ENCODE data around the gene ITLN2. TPM values are rescaled to one million over a fixed set of nuclear protein-coding genes. Genes with fewer than 3 reads are reported as not detected.
"Not testable (repeated sequence)": the region's sequence is repeated elsewhere in the genome, so short reads cannot be mapped to it uniquely, and the experiment has no call there.

The ITLN2 gene
- polyA plus RNA-seq, 1 of the 3 experiments (the other 2 are of a cell fraction), result not detected

DNA sequence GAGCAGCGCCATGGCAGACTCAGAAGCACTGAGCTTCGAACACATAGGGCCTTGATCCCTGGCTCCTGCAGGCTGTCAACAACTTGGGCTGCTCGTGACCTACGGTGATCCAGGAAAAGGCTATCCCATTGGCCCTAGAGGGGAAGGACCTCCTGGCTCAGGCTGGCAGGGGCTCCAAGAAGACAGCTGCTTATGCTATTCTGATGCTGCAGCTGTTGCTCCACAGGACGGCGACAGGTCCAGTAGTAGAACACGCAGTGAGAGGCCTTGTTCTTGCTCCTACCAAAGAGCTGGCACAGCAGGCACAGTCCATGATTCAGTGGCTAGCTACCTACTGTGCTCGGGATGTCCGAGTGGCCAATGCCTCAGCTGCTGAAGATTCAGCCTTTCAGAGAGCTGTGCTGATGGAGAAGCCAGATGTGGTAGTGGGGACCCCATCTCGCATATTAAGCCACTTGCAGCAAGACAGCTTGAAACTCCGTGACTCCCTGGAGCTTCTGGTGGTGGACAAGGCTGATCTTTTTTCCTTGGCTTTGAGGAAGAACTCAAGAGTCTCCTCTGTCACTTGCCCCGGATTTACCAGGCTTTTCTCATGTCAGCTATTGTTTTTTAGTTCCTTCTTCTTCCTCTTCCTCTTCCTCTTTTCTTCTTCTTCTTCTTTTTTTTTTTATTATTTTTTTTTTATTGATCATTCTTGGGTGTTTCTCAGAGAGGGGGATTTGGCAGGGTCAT, 18.9 kb downstream of the ITLN2 start:
- Histone ChIP-seq H3K4me2 (no peak overlapping the region), H3K36me3 (replicated peaks in 1 of 2; ENCODE audit: control insufficient read depth in 1 of 2, insufficient read depth in 2 of 2, low read length in 1 of 2) (no peaks in the 10 kb centered on the region), H3K27me3 (ENCODE audit: insufficient read depth) (no peaks in the 10 kb centered on the region; the same call in 1 of the 2 replicates), H4K20me1 (ENCODE audit: insufficient read depth) (no peaks in the 10 kb centered on the region), H3K4me3 (ENCODE audit: low read depth in 2 of 2, low read length in 1 of 2) (no peak overlapping the region), H3F3A (replicated peaks; ENCODE audit: insufficient read depth) (no peaks in the 10 kb centered on the region), H2AFZ (ENCODE audit: low read depth) (no peak overlapping the region), H3K4me1 (ENCODE audit: control insufficient read depth in 1 of 2, insufficient read depth in 2 of 2, low read depth in 1 of 2, low read length in 1 of 2) (no peaks in the 10 kb centered on the region), H3K79me2 (ENCODE audit: insufficient read depth) (no peaks in the 10 kb centered on the region), H3K27ac (ENCODE audit: low read depth in 2 of 2, low read length in 1 of 2) (no peak overlapping the region), H3K9me2 (no peaks in the 10 kb centered on the region), H3K9ac (no peak overlapping the region), H3K9me3 (no peaks in the 10 kb centered on the region)
- POLR2A ChIA-PET, result no interaction called here
- no peak for TF ChIP-seq MXI1 (IDR thresholded peaks at IDR 0.05; ENCODE audit: low read depth, low read length)
- TF ChIP-seq, protein P1, sequence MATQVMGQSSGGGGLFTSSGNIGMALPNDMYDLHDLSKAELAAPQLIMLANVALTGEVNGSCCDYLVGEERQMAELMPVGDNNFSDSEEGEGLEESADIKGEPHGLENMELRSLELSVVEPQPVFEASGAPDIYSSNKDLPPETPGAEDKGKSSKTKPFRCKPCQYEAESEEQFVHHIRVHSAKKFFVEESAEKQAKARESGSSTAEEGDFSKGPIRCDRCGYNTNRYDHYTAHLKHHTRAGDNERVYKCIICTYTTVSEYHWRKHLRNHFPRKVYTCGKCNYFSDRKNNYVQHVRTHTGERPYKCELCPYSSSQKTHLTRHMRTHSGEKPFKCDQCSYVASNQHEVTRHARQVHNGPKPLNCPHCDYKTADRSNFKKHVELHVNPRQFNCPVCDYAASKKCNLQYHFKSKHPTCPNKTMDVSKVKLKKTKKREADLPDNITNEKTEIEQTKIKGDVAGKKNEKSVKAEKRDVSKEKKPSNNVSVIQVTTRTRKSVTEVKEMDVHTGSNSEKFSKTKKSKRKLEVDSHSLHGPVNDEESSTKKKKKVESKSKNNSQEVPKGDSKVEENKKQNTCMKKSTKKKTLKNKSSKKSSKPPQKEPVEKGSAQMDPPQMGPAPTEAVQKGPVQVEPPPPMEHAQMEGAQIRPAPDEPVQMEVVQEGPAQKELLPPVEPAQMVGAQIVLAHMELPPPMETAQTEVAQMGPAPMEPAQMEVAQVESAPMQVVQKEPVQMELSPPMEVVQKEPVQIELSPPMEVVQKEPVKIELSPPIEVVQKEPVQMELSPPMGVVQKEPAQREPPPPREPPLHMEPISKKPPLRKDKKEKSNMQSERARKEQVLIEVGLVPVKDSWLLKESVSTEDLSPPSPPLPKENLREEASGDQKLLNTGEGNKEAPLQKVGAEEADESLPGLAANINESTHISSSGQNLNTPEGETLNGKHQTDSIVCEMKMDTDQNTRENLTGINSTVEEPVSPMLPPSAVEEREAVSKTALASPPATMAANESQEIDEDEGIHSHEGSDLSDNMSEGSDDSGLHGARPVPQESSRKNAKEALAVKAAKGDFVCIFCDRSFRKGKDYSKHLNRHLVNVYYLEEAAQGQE (IDR thresholded peaks at IDR 0.05; ENCODE audit: low read depth, low read length), result no peak
- no peak for TF ChIP-seq CHD2 (IDR thresholded peaks at IDR 0.05; ENCODE audit: low read length, partially characterized antibody)
- TF ChIP-seq, protein P2, sequence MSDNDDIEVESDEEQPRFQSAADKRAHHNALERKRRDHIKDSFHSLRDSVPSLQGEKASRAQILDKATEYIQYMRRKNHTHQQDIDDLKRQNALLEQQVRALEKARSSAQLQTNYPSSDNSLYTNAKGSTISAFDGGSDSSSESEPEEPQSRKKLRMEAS (IDR thresholded peaks at IDR 0.05; ENCODE audit: low read depth), result no peak
- no peak for TF ChIP-seq JUND (IDR thresholded peaks at IDR 0.05)
- no peak for TF ChIP-seq SIN3A (IDR thresholded peaks at IDR 0.05; ENCODE audit: borderline replicate concordance, low read depth, low read length)
- no peak for TF ChIP-seq SMC3 (IDR thresholded peaks at IDR 0.05; ENCODE audit: low read depth, low read length)
- TF ChIP-seq CTCF (IDR thresholded peaks at IDR 0.05), result no peak
- CTCF ChIA-PET, result interaction anchor here (1.1 kb wide), 1 partner anchor 29 kb away, joined by 4 read pairs; no protein-coding TSS in a partner anchor
- no peak for DNase-seq
- WGBS (ENCODE audit: low lambda C conversion rate), result 30% methylated on average over 10 of the region's 12 CpGs

DNA sequence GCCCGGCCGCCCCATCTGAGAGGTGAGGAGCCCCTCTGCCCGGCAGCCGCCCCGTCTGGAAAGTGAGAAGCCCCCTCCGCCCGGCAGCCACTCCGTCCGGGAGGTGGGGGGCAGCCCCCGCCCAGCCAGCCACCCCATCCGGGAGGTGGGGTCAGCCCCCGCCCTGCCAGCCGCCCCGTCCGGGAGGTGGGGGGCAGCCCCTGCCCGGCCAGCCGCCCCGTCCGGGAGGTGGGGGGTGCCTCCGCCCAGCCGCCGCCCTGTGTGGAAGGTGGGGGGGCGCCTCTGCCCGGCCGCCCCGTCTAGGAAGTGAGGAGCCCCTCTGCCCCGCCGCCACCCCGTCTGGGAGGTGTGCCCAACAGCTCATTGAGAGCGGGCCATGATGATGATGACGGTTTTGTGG, 21.3 kb downstream of the ITLN2 start:
- CTCF ChIA-PET, POLR2A ChIA-PET: not testable (repeated sequence)
- WGBS (ENCODE audit: low lambda C conversion rate), result 61% methylated on average over 10 of the region's 31 CpGs

More for the DNA sequence above, 21.3 kb downstream of the ITLN2 start:
- H3F3A ChIP-seq (replicated peaks; ENCODE audit: insufficient read depth); H4K20me1 ChIP-seq (ENCODE audit: insufficient read depth); H3K9me3 ChIP-seq; H3K9me2 ChIP-seq; H3K27ac ChIP-seq (ENCODE audit: low read depth in 2 of 2, low read length in 1 of 2); H3K79me2 ChIP-seq (ENCODE audit: insufficient read depth); H3K9ac ChIP-seq; H2AFZ ChIP-seq (ENCODE audit: low read depth); DNase-seq; H3K4me1 ChIP-seq (ENCODE audit: control insufficient read depth in 1 of 2, insufficient read depth in 2 of 2, low read depth in 1 of 2, low read length in 1 of 2); H3K36me3 ChIP-seq (replicated peaks in 1 of 2; ENCODE audit: control insufficient read depth in 1 of 2, insufficient read depth in 2 of 2, low read length in 1 of 2); H3K27me3 ChIP-seq (ENCODE audit: insufficient read depth); H3K4me3 ChIP-seq (ENCODE audit: low read depth in 2 of 2, low read length in 1 of 2); H3K4me2 ChIP-seq: not testable (repeated sequence)
